Mesothelial cell of epicardium (in vitro differentiated cells): Measurements from ENCODE around the gene LMX1B. TPM values are rescaled to one million over a fixed set of nuclear protein-coding genes. Genes with fewer than 3 reads are reported as not detected.
A peak's percentile ranks its signal among the peaks of the same experiment; 100 is the strongest.

ENCODE experiments used
- DNase-seq, 2 experiments: peaks; one replicate each; pipeline ENCODE4 v3.0.0; 2021; ENCODE audit warnings: low spot score in 2 of 2; ENCODE audit not compliant: unreplicated experiment in 2 of 2
- H3K27ac Mint-ChIP-seq: 2 replicates; pipeline ENCODE4 v1.8.0; 2021; ENCODE audit warnings: mixed read lengths
- H3K27me3 Mint-ChIP-seq: 2 replicates; pipeline ENCODE4 v1.8.0; 2021; ENCODE audit warnings: low read depth, mixed read lengths
- H3K36me3 Mint-ChIP-seq: 2 replicates; pipeline ENCODE4 v1.8.0; 2021; ENCODE audit warnings: mixed read lengths
- H3K4me1 Mint-ChIP-seq: 2 replicates; pipeline ENCODE4 v1.8.0; 2021; ENCODE audit warnings: mixed read lengths
- H3K4me3 Mint-ChIP-seq: 2 replicates; pipeline ENCODE4 v1.8.0; 2021; ENCODE audit warnings: mild to moderate bottlenecking, moderate library complexity, mixed read lengths
- H3K9me3 Mint-ChIP-seq: 2 replicates; pipeline ENCODE4 v1.8.0; 2021; ENCODE audit warnings: mixed read lengths
- CTCF ChIP-seq: fragments of 200-600 bp; sonication (generic); IDR thresholded peaks from one replicate; pipeline ENCODE4 v1.5.0; 2021; ENCODE audit warnings: antibody characterized with exemption; ENCODE audit not compliant: unreplicated experiment
- total RNA-seq: library from RNA; stranded (reverse); gene quantifications from 3 replicates; pipeline ENCODE4 v1.2.1, GENCODE V29; 2021

The LMX1B gene
- total RNA-seq, 1 donor from 2014 or later: 0.09 TPM

GRCh38 chr9:126697330-126697729, 83.6 kb downstream of the LMX1B start:
- peaks cover 19% of the 10 kb centered on the region for H3K4me1 Mint-ChIP-seq
- H3K27me3 Mint-ChIP-seq: peaks cover 52% of the 10 kb centered on the region
- H3K27ac Mint-ChIP-seq: no peak overlapping the region
- no peaks in the 10 kb centered on the region for H3K9me3 Mint-ChIP-seq
- TF ChIP-seq CTCF: no peak
- no peak for DNase-seq
- no peak overlapping the region for H3K4me3 Mint-ChIP-seq
- no peaks in the 10 kb centered on the region for H3K36me3 Mint-ChIP-seq

GRCh38 chr9:126698251-126698650, 84.5 kb downstream of the LMX1B start:
- H3K27me3 Mint-ChIP-seq: peaks cover 45% of the 10 kb centered on the region
- H3K27ac Mint-ChIP-seq: peak overlapping the region; percentile 64
- H3K4me1 Mint-ChIP-seq: peaks cover 28% of the 10 kb centered on the region
- H3K4me3 Mint-ChIP-seq: no peak overlapping the region
- no peak for DNase-seq
- no peaks in the 10 kb centered on the region for H3K36me3 Mint-ChIP-seq
- H3K9me3 Mint-ChIP-seq: no peaks in the 10 kb centered on the region
- TF ChIP-seq CTCF: no peak

GRCh38 chr9:126698756-126699155, 85.0 kb downstream of the LMX1B start:
- H3K9me3 Mint-ChIP-seq: no peaks in the 10 kb centered on the region
- no peak for DNase-seq
- no peak overlapping the region for H3K4me3 Mint-ChIP-seq
- no peak for TF ChIP-seq CTCF
- peaks cover 43% of the 10 kb centered on the region for H3K27me3 Mint-ChIP-seq
- no peaks in the 10 kb centered on the region for H3K36me3 Mint-ChIP-seq
- H3K4me1 Mint-ChIP-seq: peaks cover 33% of the 10 kb centered on the region
- no peak overlapping the region for H3K27ac Mint-ChIP-seq

- H3K9me3 Mint-ChIP-seq: no peaks in the 10 kb centered on the region
- H3K27me3 Mint-ChIP-seq: peaks cover 40% of the 10 kb centered on the region
- no peak for DNase-seq
- peaks cover 38% of the 10 kb centered on the region for H3K4me1 Mint-ChIP-seq
- H3K36me3 Mint-ChIP-seq: no peaks in the 10 kb centered on the region
- no peak overlapping the region for H3K27ac Mint-ChIP-seq
- no peak for TF ChIP-seq CTCF
- no peak overlapping the region for H3K4me3 Mint-ChIP-seq
Observed at GRCh38 chr9:126699401-126699881, 85.7 kb downstream of the LMX1B start.

- H3K36me3 Mint-ChIP-seq: no peaks in the 10 kb centered on the region
- TF ChIP-seq CTCF: no peak
- peaks cover 38% of the 10 kb centered on the region for H3K27me3 Mint-ChIP-seq
- H3K4me3 Mint-ChIP-seq: no peak overlapping the region
- no peak overlapping the region for H3K27ac Mint-ChIP-seq
- no peak for DNase-seq
- H3K9me3 Mint-ChIP-seq: no peaks in the 10 kb centered on the region
- peaks cover 47% of the 10 kb centered on the region for H3K4me1 Mint-ChIP-seq
Observed at GRCh38 chr9:126700296-126700695, 86.6 kb downstream of the LMX1B start.
